Activated B cell treated with CpG ODN at 0.5 μM for 24 hours (primary cell): ENCODE measurements around the gene PRTFDC1. TPM values are rescaled to one million over a fixed set of nuclear protein-coding genes. Genes with fewer than 3 reads are reported as not detected.

Source experiments
- ATAC-seq: fragments of 200-7000 bp; cut with Tn5 transposase; one replicate; pipeline ENCODE4 v1.10.0; 2021; ENCODE audit warnings: low read depth, mild to moderate bottlenecking, moderate library complexity
- CTCF ChIA-PET: fragments of 350-600 bp; sonication (Branson Sonifier 250); formaldehyde crosslinking; loops from one replicate; lab custom pipeline; 2021; ENCODE audit warnings: antibody characterized with exemption; lab: Charles Lee
- POLR2A ChIA-PET: fragments of 350-600 bp; sonication (Branson Sonifier 250); formaldehyde crosslinking; loops from one replicate; lab custom pipeline; 2021; ENCODE audit warnings: antibody characterized with exemption; lab: Charles Lee
- DNase-seq: peaks from one replicate; pipeline ENCODE4 v3.0.0; 2022
- H3K27ac Mint-ChIP-seq: one replicate; pipeline ENCODE4 v1.8.0; 2020; ENCODE audit warnings: mixed read lengths
- H3K27me3 Mint-ChIP-seq: one replicate; pipeline ENCODE4 v1.8.0; 2021; ENCODE audit warnings: mixed read lengths
- H3K36me3 Mint-ChIP-seq: one replicate; pipeline ENCODE4 v1.8.0; 2021; ENCODE audit warnings: low read depth, mixed read lengths
- H3K4me1 Mint-ChIP-seq: one replicate; pipeline ENCODE4 v1.8.0; 2021; ENCODE audit warnings: mixed read lengths
- H3K4me3 Mint-ChIP-seq: one replicate; pipeline ENCODE4 v1.8.0; 2020; ENCODE audit warnings: mild to moderate bottlenecking, mixed read lengths
- H3K9me3 Mint-ChIP-seq: one replicate; pipeline ENCODE4 v1.8.0; 2020; ENCODE audit warnings: mixed read lengths
- intact Hi-C: fragments of 100-400 bp; cut with micrococcal nuclease; formaldehyde crosslinking; loops from one replicate; pipeline ENCODE4 v1.15.1; 2024
- total RNA-seq: library from RNA; stranded (reverse); gene quantifications from 2 replicates; pipeline ENCODE4 v1.2.3, GENCODE V29; 2022
- TF ChIP-seq, protein P1 (sequence below): fragments of 200-600 bp; IDR thresholded peaks from one replicate; pipeline ENCODE4 v1.8.0; 2022; ENCODE audit warnings: antibody characterized with exemption, mild to moderate bottlenecking

The PRTFDC1 gene
- total RNA-seq, 1 donor from 2014 or later, result not detected

DNA sequence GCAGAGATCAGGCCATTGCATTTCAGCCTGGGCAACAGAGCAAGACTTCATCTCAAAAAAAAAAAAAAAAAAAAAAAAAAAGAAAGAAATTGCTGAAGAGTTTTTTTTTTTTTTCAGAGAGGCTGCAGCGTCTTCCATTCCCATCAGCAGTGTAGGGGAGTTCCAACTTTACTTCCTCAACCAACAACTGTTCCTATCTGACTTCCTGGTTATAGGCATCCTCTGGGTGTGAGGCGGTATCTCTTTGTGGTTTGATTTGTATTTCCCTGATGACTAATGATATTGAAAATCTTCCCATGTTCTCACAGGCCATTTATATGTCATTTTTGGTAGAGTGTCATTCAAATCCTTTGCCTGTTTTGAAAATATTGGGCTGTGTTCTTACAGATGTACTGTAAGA is 40.2 kb downstream of the PRTFDC1 start:
- Mint-ChIP-seq H3K36me3 (no peaks in the 10 kb centered on the region), H3K4me1 (peaks cover 21% of the 10 kb centered on the region), H3K27me3 (no peaks in the 10 kb centered on the region), H3K4me3 (peak overlapping the region; percentile 33), H3K9me3 (no peaks in the 10 kb centered on the region), H3K27ac (peak overlapping the region; percentile 51)
- TF ChIP-seq, protein P1, sequence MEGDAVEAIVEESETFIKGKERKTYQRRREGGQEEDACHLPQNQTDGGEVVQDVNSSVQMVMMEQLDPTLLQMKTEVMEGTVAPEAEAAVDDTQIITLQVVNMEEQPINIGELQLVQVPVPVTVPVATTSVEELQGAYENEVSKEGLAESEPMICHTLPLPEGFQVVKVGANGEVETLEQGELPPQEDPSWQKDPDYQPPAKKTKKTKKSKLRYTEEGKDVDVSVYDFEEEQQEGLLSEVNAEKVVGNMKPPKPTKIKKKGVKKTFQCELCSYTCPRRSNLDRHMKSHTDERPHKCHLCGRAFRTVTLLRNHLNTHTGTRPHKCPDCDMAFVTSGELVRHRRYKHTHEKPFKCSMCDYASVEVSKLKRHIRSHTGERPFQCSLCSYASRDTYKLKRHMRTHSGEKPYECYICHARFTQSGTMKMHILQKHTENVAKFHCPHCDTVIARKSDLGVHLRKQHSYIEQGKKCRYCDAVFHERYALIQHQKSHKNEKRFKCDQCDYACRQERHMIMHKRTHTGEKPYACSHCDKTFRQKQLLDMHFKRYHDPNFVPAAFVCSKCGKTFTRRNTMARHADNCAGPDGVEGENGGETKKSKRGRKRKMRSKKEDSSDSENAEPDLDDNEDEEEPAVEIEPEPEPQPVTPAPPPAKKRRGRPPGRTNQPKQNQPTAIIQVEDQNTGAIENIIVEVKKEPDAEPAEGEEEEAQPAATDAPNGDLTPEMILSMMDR, result no peak
- intact Hi-C loops, result no loop called here
- POLR2A ChIA-PET, result no interaction called here
- DNase-seq, result no peak
- peak; percentile 28 for ATAC-seq
- CTCF ChIA-PET, result no interaction called here

DNA sequence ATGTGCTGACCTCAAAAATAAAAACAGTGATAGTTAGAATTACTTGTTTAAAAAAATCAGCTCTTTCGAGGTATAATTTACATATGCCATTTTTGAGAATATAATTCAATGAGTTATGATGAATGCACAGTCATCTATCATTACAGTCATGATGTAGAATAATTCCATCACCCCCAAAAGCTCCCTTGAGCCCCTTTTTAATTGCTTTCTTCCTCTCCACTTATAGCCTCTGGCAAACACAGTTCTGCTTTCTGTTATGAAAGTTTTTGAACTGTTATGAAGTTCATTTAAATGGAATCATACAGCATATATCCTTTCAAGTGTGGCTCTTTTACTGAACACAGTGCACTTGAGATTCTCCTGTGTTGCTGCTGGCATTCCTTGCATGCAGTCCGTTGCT is 41.4 kb downstream of the PRTFDC1 start:
- no peak overlapping the region for H3K4me3 Mint-ChIP-seq
- intact Hi-C loops, result no loop called here
- DNase-seq (no peak), ATAC-seq (no peak)
- H3K27ac Mint-ChIP-seq, result peak overlapping the region; percentile 55
- no peaks in the 10 kb centered on the region for H3K36me3 Mint-ChIP-seq
- H3K9me3 Mint-ChIP-seq, result peaks cover 2% of the 10 kb centered on the region
- no peaks in the 10 kb centered on the region for H3K27me3 Mint-ChIP-seq
- TF ChIP-seq, protein P1, result no peak
- POLR2A ChIA-PET, result interaction anchor here (1.6 kb wide), 1 partner anchor 17 kb away, joined by 4 read pairs; no protein-coding TSS in a partner anchor
- CTCF ChIA-PET, result no interaction called here
- H3K4me1 Mint-ChIP-seq, result peaks cover 21% of the 10 kb centered on the region

DNA sequence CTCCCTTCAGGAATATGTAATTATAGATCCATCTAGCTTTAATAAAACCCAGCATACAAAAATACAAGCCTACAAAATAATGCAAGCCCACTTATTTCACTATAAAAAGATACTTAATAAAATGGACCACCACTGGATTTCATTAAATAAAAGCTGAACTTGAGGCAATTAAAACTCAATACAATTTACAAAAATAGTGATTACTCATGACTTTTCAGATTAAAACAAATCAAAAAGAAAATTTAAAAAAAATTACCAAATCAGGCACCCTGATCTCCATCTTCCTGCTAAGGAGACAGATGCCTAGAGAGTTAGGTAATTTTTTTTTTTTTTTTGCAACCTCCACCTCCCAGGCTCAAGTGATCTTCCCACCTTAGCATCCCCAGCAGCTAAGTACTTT is 41.8 kb downstream of the PRTFDC1 start:
- Mint-ChIP-seq H3K36me3 (no peaks in the 10 kb centered on the region), H3K4me1 (peaks cover 21% of the 10 kb centered on the region), H3K27me3 (no peaks in the 10 kb centered on the region), H3K9me3 (peaks cover 2% of the 10 kb centered on the region), H3K4me3 (no peak overlapping the region), H3K27ac (no peak overlapping the region)
- ATAC-seq (no peak), DNase-seq (no peak)
- CTCF ChIA-PET, result interaction anchor here (0.6 kb wide), 1 partner anchor 344 kb away, joined by 4 read pairs; no protein-coding TSS in a partner anchor
- POLR2A ChIA-PET, result interaction anchor here (1.6 kb wide), 1 partner anchor 17 kb away, joined by 4 read pairs; no protein-coding TSS in a partner anchor
- TF ChIP-seq, protein P1, result no peak
- intact Hi-C loops, result no loop called here

DNA sequence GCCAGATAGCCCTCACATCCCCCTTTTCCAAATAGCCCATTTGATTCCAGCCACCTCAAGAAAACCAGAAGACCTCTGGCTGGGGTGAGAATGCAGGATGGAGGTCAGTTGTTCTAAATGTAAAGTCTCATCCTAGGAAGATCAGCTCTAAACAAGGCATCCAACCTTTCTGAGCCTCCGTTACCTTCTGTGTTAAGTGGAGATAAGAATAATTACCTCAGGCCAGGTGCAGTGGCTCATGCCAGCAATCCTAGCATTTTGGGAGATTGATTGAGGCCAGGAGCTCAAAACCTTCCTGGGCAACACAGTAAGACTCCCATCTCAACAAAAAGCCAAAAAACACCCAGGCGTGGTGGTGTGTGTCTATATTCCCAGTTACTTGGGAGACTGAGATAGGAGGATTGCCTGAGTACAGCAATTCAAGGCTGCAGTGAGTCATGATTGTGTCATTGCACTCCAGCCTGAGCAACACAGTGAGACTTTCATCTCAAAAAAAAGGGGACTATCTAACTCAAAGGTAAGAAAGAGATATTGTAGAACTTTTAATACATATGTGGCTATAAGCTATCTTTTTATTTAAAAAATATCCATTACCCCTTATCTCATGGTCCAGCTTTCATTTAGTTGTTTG is 43.5 kb downstream of the PRTFDC1 start:
- CTCF ChIA-PET, result no interaction called here
- no peak overlapping the region for H3K27ac Mint-ChIP-seq
- H3K4me1 Mint-ChIP-seq, result peaks cover 21% of the 10 kb centered on the region
- no peaks in the 10 kb centered on the region for H3K27me3 Mint-ChIP-seq
- intact Hi-C loops, result no loop called here
- POLR2A ChIA-PET, result interaction anchor here (0.6 kb wide), 1 partner anchor 15 kb away, joined by 10 read pairs; no protein-coding TSS in a partner anchor
- DNase-seq (no peak), ATAC-seq (no peak)
- TF ChIP-seq, protein P1, result no peak
- H3K9me3 Mint-ChIP-seq, result peaks cover 2% of the 10 kb centered on the region
- no peak overlapping the region for H3K4me3 Mint-ChIP-seq
- no peaks in the 10 kb centered on the region for H3K36me3 Mint-ChIP-seq

DNA sequence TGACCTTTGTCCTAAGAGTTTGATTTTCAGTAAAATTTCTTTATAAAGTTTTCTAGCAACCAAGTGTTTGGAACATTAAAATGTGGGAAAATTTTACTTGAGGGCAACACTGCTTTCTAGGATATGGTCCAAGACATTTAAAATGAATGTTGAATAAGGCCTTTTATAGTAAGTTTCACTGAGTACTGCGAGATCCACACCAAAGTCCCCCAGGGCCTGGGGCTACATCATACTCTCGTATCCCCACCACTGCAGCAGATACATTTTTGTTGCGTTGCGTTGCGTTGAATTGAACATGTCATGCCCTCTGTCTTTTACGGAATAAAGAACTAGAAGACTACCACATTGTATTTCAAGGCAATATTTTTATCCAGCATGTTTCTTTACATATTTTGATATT is 44.5 kb downstream of the PRTFDC1 start:
- ChIA-PET POLR2A (no interaction called here), CTCF (no interaction called here)
- DNase-seq, result no peak
- H3K9me3 Mint-ChIP-seq, result peaks cover 2% of the 10 kb centered on the region
- no peak overlapping the region for H3K4me3 Mint-ChIP-seq
- no peaks in the 10 kb centered on the region for H3K27me3 Mint-ChIP-seq
- no peak overlapping the region for H3K27ac Mint-ChIP-seq
- TF ChIP-seq, protein P1, result no peak
- intact Hi-C loops, result no loop called here
- peaks cover 21% of the 10 kb centered on the region for H3K4me1 Mint-ChIP-seq
- no peak for ATAC-seq
- H3K36me3 Mint-ChIP-seq, result no peaks in the 10 kb centered on the region
